ENCODE measurements around the gene KCNC4.

Gene KCNC4

DNA sequence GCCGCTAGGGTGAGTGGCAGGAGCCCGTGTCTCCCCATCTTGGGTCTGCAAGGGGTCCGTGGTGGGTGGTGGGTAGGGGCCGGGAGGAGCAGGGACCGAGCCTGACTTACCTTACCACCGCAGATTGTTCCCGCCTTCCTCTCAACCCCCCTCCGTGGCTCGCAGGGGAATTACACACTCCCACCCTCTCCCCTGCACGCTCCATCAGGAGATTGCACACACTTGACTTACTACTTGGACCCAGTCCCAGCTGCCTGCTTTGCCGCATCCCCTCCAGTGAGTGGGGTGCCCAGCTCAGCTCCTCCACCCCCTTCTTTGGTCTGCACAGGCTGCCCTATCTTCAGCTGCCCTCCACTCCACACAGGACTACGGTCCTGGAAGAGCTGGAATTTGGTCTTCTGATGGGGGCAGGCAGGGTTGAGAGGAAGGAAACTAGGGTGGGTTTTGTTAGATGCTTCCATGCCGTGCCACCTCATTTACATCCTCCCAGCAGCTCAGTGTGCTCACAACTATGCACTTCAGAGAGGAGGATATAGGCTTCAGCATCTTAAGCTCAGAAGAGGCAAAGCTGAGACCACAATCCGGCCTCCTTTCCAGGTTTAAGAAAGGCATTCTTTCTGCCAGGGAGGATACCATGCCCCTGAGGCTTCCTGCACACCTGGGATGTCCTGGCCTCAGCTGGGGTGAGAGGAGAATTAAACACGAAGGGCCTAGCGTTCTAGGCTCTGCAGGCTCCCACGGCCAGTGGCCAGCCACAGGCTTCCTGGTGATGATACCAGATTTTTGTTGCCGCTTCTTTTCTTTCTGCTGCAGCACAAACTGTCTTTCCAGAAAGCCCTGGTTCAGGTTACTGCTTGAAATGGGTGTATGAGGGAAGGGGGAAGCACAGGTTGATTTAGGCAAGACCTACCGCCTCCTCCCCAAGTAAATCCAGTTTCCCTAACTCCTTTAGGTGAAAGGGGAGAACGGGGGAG lies 2.3 kb downstream of the KCNC4 start:
- DNase-seq: peak; percentile 67 to 75

DNA sequence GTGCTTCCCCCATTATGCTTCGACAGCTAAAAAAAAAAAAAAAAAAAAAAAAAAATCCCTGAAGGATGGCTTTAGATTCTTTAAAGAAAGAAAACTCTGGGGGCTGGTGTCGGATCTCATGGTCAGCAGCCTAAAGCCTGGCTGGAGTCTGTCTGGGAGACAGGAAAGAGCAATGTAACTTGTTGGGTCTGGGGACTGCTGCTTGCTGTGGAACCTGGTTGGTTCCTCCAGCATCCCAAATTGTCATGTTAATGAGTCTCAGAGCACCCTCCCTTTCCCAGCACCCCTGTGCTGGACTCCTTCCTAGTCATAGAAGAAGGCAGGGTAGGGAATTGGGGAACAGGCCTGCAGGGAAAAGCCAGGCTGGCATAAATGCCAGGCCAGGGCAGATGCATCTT lies 3.0 kb downstream of the KCNC4 start:
- no peak for DNase-seq

DNA sequence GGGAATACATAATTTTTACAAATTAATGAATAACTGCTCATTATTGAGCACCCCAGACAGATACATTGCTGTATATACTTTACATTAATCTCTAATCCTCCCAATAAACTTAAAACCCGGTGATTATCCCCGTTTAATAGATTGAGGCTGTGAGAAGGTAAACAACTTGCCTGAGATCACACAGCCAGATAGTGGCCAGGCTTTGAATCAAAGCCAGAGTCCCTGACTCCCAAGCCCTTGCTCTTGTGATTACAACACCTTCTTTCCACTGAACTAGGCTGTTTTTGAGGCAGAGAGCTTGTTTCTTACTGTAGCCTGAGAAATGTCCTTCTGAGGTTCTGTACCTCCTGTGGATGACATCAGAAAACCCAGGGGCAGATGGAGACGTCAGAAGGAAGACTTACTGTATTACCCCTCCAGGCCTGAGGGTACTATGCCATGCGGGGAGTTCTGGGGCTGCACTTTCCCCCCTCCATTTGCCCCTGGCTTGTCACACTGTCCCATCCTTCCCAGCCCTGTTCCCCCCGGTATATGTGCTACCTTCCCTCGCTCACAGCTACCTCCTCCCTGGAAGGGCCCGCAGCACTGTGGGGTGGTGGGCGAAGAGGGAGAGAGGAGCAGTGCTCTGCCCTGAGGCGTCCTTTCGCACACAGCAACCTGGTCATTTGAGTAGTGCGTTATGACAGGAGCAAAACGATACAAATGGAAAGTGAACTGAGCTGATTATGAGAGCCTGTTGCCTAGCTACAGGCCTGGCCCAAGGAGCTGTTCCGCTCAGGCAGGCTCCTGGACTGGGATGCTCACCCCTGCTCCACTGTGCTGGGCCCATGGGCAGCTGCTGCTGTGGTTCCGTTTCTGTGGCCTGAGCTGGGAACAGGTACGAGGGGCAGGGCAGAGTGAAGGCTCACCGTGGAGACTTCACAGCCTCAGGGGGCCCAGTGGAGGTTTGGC lies 4.6 kb downstream of the KCNC4 start:
- peak in 1 of 2 experiments; percentile 28 for DNase-seq

DNA sequence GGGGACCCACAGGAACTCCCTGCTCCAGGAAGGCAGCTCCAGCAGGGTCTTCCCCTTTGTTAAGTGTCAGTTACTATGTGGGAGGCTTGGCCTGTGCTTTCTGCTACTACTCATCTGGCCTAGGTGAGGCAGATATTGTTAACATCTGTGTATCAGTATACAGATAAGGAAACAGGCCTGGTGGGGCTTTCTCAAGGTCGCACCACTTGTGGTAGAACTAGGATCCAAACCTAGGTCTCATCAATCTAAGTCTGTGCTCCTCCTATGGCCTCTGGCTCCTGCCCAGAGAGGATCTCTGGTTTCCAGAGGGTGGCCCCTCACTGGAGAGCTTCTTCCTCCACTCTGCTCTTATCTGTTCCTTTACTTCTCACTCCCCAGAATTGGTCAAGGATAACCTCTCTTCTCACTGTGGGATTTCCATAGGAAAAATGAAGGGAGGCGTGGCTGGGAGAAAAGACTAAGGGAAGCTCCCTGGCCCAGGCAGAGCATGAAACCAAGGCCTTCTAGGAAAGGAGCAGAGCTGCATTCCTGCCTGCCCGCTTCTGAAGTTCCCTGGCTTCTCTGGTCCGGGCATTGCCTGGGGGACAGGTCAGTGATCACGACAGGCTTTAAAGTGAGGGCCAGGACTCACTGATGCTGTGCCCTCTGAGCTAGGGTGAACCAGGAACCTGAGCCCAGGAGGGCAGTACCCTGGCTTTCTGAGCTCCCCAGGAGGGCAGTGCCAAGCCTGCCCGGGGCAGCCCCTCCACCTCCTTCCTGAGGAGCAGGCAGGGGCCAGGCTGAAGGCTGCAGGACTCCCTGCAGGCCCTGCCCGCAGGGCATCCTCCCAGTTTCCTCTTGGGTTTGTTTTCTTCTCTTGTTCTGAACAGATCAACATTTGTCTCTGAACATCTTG lies 5.8 kb downstream of the KCNC4 start:
- DNase-seq: no peak

DNA sequence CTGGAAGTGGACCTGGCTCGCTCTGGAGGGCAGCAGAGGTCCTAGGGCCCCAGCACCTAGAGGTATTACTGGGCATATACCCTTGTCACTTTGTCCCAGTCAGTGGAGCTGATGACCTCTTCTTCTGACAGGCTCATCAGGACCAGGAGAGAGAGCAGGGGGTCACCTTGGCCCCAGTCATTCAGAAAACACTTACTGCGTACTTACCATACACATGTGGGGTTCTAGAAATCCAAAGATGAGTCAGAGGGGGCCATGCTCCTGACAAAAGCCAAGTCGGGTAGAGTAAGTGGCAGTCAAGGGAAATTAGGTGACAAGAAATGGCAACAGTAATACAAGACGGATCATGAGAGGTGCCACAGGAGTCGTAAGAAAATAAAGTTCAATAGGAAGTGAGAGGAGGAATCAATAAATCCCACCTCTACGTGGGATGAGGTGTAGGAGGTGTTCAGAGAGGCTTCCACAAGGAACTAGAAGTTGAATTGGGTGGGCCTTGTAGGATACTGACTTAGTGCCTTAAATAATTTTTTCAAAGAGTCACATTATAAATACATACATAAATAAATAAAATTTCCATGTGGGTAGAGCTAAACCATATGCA lies 6.8 kb downstream of the KCNC4 start:
- DNase-seq: no peak

DNA sequence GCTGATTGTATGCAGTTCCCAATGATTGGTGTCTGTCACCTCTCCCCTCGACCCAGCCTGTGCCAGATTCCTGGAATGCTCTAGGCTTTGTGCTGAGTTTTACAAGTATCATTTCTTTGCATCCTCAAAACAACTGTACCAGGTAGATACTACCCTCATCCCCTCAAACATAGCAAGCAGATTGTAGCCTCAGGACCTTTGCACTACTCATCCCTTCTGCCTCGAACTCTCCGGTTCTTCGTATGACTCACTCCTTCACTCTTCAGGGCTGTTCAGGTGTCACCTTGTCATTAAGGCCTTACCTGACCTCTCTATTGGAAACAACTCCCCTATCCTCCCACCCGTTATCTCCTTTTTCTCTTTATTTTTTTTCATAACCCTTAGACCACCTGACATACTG lies 8.0 kb downstream of the KCNC4 start:
- no peak for DNase-seq

DNA sequence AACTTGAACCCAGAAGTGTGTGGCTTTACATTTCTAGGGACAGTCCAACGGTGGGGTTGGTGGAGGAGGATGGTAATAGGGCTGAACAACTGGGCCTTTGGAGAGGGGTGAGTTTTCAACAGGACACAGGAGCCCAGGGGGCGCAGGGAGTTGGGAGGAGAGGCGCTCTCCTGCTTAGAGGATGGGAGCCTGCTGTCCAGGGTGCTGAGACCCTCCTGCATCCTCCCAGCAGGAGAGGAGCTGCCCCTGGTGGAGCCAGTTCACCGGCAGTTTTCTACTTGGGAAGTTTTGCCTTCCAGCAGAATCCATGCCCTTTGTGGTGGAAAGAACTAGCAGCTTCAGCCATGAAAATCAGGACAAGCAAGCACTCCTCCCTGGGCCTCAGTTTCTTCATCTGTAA lies 8.6 kb downstream of the KCNC4 start:
- DNase-seq: no peak

DNA sequence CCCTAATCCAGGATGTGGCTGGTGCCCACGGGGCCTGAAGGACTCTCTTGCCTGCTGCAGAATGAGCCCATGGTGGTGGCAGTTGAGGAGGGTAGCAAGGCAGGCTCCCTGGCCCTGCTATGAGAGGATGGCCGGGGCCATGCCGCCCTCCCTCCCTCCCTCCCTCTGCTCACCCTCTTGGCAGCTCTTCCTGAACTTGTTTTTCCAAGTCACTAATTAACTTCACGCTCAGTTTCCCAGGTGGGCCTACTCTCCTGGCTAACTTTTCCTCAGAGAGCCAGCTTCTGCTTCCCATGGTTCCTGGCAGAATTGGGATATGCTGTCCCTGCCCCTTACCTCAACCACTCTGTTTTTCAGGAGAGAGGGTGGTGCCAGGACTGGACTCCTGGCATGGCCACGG lies 10.2 kb downstream of the KCNC4 start:
- no peak for DNase-seq

DNA sequence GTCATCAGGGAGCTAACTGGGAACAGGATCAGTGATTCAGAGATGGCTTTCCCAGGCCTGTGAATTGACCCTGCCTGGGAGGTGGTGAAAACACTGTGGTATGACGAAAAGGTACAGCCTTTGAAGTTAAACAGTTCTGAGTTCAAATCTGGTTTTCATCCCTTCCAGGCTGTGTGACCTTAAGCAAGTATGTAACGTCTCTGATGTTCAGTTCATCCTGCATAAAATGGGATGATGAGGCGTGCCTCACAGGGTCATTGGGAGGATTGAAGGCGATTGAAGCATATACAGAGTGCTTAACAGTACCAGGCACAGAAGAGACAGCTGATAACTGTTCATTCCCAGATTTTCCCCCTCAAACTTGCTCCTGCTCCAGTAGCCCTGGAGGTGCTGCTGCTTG lies 11.0 kb downstream of the KCNC4 start:
- no peak for DNase-seq

DNA sequence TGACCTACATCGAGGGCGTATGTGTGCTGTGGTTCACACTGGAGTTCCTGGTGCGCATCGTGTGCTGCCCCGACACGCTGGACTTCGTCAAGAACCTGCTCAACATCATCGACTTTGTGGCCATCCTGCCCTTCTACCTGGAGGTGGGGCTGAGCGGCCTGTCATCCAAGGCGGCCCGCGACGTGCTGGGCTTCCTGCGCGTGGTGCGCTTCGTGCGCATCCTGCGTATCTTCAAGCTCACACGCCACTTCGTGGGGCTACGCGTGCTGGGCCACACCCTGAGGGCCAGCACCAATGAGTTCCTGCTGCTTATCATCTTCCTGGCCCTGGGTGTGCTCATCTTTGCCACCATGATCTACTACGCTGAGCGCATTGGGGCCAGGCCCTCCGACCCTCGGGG lies 13.0 kb downstream of the KCNC4 start:
- no peak for DNase-seq

DNA sequence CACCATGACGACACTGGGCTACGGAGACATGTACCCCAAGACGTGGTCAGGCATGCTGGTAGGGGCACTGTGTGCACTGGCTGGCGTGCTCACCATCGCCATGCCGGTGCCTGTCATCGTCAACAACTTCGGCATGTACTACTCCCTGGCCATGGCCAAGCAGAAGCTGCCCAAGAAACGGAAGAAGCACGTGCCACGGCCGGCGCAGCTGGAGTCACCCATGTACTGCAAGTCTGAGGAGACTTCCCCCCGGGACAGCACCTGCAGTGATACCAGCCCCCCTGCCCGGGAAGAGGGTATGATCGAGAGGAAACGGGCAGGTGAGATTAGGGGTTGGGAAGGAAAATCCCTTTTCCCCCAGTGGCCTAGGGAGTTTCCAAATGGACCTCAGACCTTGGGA lies 13.5 kb downstream of the KCNC4 start:
- DNase-seq: no peak

DNA sequence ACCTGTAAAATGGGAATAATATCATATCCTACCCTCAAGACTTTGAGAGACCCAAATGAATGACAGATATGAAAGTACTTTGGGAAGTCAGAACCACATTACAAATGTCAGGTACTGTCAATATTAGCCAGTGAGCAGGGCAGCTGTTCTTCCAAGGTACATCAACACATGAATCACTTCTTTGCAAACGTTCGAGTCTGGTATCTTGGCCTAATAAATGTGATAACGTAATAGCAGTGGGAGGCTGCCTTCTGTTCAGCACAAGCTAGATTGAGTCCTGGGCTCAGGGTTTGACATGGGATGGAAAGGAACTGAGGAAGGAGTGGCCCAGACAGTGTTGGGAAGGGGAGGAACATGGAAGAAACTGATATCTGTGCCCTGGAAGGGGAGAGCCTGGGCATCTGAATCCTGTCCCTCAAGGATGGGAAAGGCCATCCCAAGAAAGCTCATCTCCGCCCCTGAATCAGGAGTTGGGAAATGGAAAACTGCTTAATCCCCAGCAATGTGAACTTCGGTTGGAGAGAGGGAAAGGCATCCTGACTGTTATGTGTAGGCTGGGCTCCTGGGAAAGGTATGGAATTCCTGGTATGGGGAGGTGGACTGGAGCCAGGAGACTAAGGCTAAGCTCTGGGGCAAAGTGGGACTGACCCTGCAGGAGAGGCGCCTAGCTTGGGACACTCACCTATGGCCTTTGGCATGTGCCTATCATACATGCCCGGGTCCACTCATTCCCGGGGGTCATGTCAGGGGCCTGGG lies 14.3 kb downstream of the KCNC4 start:
- no peak for DNase-seq

DNA sequence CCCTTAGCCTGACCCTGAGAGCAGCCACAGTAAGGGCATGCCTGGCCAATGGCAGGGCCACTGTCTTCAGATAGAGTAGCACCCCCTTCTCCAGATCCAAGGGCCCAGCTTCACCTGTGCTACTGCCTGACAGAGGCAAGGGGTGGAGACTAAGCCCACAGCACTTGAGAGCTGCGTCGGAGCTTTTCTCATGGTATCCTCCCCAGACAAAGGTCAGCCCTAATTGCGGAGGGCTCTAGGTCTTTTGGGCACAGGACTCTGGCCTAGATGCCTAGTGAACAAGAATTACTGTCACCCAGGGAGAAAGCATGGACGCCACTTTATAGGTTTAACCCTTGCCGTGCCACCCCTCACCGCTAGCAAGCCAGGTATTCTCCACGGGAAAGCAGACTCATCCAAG lies 15.1 kb downstream of the KCNC4 start:
- DNase-seq: no peak

DNA sequence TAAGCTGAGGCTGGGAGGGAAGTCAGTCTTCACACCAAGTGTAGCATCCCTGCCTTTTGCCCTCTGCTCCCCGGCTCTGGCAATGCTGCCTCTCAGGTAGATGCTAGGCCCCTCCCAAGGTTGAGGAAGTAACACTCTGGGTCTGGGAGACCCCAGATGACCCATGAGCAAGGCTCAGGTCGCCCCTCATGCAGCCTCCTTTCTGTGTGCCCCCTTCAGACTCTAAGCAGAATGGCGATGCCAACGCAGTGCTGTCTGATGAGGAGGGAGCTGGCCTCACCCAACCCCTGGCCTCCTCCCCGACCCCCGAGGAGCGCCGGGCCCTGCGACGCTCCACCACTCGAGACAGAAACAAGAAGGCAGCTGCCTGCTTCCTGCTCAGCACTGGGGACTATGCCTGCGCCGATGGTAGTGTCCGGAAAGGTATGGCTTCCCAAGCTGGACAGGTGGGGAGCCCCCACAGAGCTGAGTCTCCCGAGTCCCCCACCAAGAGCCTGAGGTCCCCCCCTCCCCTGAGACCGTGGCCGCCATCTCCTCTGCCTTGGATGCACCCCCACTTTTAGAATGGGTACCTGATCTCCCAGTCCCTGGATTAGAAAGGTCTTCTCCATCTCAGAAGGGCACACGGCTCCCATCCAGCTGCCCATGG lies 15.8 kb downstream of the KCNC4 start:
- no peak for DNase-seq

DNA sequence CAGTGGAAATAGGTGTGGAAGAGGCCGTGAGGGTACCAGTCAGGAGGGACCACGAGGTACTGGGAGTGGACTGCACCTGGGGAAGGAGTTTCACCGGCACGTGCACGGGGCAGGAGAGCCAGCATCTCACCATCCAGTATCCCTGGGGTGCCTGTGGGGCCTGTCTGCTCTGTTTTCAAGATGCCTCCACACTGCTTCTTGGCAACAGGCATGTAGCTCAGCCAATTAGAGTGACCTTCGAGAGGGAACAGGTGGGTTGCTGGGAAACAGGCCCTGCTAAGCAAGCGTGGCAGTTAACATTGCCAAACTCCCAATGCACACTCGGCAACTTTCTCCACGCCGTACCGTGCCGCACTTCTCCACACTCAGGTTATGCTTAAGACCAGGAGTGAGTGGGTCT lies 17.7 kb downstream of the KCNC4 start:
- no peak for DNase-seq

DNA sequence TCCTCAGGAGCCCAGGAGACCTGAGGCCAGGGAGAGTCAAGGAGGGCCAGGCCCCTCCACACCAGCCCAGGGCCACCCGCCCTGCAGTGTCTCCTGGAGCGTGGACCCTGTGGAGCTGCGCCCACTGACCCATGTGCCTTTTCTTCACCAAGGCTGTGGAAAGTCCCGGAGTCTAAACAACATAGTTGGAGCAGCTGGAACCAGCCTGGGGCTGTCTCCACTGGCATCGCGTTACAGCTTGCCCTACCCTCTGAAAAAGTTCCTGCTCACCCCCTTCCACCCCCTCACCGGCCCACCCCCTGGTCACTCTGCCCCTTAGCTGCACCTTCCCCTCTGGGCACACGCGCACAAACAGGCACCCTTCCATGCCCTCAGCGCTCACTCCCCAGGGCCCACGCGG lies 18.3 kb downstream of the KCNC4 start:
- no peak for DNase-seq

DNA sequence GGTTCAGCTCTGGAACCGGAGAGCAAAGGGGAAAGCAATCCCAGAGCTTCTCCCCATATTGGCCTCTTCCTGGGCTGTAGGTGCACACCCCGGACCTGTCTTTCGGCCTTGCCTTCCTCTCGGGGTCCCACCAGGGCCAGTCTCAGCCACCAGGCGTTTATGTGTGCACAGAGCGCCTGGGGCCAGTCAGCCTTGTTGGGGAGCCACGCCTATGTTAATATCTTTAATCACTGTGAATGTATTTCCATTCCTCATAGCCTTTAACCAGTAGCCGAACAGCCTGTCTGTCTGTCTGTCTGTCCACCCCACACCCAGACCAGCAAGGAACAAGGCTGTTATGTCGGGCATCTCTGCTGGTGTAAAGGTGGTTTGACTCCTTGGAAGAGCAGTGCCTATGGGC lies 18.8 kb downstream of the KCNC4 start:
- DNase-seq: no peak

DNA sequence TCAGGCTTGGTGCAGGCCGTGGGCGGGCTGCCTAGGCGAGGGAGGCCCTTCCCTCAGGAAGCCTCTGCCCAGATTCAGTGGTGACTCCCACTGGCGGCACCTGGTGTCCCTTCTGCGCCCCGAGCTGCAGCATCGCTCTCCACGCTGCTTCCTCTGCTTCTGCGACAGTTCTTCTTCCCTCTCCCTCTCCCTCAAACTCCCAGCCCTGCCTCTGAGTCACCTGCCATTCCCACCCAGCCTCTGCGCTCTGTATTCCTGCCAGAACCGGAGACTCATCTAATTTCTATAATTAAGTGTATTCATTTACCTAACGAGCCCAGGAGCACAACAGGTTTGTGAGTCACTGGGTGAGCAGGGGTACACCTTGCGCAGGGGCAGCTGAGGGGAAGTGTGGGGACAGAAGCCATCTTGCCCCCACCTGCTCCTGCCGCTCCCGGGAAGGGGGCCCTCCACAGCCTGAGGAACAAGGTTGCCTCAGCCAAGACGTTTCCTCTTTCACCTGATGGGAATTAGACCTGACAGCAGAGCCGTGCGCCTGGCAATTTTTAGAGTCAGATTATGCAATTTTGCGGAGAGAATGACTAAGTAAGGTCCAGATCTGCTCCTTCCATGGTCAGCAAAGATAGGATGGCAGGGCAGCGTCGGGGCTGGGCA lies 19.4 kb downstream of the KCNC4 start:
- DNase-seq: no peak

DNA sequence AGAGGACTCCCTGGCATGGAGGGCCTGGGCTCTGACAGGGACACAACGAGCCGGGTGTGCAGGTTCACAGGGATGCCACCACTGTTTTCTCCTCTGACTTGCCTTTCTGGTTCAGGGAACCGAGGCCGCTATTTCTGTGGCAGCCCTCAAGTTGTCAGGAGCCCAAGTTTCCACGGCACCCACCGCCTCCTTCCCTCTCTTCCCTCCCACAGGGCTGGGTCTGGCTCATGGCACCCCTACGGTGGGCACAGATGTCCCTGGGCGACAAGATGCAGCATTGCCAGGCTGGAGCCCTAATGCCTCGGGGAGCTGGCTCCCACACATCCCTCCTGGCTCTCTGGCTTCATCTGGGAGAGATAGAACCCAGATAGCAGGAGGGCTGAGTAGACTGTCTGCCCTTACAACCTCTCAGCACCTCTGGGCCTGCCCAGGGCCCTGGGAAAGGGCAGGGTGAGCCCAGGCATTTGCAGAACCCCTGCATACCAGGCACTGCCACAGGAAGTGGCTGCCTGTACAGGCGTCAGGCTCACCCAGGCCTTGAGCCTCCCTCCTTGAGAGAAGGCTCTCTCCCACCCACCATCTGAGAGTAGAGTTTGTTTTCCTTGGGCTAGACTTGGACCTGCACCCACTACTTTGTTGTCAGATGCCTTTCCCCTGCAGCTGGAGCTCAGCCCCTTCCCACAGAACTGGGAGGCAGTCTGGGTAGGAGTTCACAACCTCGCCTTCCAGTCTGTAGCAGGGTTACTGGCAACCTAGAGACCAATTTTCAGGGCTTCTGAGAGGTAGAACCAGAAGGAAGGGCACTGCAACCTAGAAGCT lies 20.5 kb downstream of the KCNC4 start:
- no peak for DNase-seq

DNA sequence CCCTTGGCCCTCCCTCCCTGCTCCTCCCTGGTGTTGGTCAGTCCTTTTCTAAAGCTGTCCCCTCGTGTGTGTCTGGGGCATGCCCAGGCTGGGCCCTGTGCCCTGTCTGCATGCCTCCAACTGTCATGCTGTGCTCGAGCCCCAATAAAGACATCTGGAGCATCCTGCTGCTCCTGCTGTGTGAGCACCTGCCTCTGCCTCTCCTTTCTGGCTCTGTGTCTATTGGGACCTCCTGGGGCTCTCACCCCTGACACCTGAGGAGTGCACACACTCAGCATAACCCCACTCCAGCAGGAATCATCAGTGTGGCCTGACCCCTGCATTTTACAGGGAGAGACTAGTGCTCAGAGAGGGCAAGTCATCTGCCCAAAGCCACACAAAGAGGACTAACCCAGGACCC lies 23.7 kb downstream of the KCNC4 start:
- peak; percentile 59 to 79 for DNase-seq
